ENCODE data around the gene PPM1J. TPM values are rescaled to one million over a fixed set of nuclear protein-coding genes. Genes with fewer than 3 reads are reported as not detected.

The PPM1J gene
- polyA plus RNA-seq, 3 donors, result 0.28 to 0.75 (median 0.69) TPM

DNA sequence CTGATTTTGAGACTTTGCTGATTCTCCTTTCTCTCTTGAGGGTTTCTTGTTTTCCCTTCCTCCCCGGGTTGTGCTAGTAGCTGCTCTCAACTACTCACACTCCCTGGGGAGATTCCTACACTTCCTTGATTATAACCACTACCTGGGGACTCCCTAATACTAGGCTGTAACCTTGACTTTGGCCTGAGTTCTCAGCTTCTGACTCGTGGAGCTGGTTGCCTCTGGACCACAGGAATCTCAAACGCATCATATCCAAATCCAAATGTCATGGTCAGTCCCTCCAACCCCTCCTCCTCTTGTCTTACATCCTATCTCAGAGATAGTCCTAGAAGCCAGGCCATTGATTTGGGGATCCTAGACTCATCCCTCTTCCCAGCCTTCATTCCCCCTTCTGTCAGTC is 28.7 kb downstream of the PPM1J start:
- TF ChIP-seq, protein P1, sequence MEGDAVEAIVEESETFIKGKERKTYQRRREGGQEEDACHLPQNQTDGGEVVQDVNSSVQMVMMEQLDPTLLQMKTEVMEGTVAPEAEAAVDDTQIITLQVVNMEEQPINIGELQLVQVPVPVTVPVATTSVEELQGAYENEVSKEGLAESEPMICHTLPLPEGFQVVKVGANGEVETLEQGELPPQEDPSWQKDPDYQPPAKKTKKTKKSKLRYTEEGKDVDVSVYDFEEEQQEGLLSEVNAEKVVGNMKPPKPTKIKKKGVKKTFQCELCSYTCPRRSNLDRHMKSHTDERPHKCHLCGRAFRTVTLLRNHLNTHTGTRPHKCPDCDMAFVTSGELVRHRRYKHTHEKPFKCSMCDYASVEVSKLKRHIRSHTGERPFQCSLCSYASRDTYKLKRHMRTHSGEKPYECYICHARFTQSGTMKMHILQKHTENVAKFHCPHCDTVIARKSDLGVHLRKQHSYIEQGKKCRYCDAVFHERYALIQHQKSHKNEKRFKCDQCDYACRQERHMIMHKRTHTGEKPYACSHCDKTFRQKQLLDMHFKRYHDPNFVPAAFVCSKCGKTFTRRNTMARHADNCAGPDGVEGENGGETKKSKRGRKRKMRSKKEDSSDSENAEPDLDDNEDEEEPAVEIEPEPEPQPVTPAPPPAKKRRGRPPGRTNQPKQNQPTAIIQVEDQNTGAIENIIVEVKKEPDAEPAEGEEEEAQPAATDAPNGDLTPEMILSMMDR (IDR thresholded peaks at IDR 0.05), result no peak
- peaks cover 0 to 1% (median 0%) of the 10 kb centered on the region in 7 donors for H3K9me3 Mint-ChIP-seq
- Histone ChIP-seq H3K79me2 (ENCODE audit: insufficient read depth, low read length) (no peaks in the 10 kb centered on the region), H3K36me3 (replicated peaks in 1 of 2; ENCODE audit: control insufficient read depth in 1 of 2, insufficient read depth in 2 of 2, low read length in 2 of 2) (peaks cover 0 to 8% of the 10 kb centered on the region in 2 donors), H3K4me2 (replicated peaks; ENCODE audit: extremely low read depth, low read length, poor library complexity, severe bottlenecking) (no peak overlapping the region), H3K27me3 (ENCODE audit: control insufficient read depth in 2 of 2, insufficient read depth in 2 of 2, low read length in 2 of 2) (no peaks in the 10 kb centered on the region), H4K20me1 (ENCODE audit: insufficient read depth, low read length) (peaks cover 6% of the 10 kb centered on the region), H2AFZ (ENCODE audit: insufficient read depth, low read depth, low read length, poor library complexity, severe bottlenecking) (no peak overlapping the region), H3K4me3 (replicated peaks in 1 of 3; ENCODE audit: low read depth in 2 of 3, low read length in 3 of 3) (no peak overlapping the region), H3K9me3 (replicated peaks in 1 of 2; ENCODE audit: control insufficient read depth in 1 of 2, insufficient read depth in 1 of 2, low read length in 2 of 2) (no peaks in the 10 kb centered on the region), H3K4me1 (ENCODE audit: control insufficient read depth in 1 of 2, insufficient read depth in 2 of 2, low read length in 2 of 2) (no peaks in the 10 kb centered on the region), H3K27ac (ENCODE audit: low read depth in 1 of 2, low read length in 2 of 2) (no peak overlapping the region), H3K9ac (ENCODE audit: insufficient read depth, low read length, poor library complexity, severe bottlenecking) (no peak overlapping the region)
- 87% methylated on average over 3 of the region's 3 CpGs for WGBS (ENCODE audit: insufficient coverage)
- H3K4me3 Mint-ChIP-seq, result no peak overlapping the region
- H3K27ac Mint-ChIP-seq, result no peak overlapping the region
- DNase-seq, result no peak
- intact Hi-C loops (cut with micrococcal nuclease), result no loop called here
- peaks cover 0 to 2% (median 0%) of the 10 kb centered on the region in 3 donors for H3K27me3 Mint-ChIP-seq (ENCODE audit: low read depth in 3 of 3)
- peaks cover 0 to 6% of the 10 kb centered on the region in 2 donors for H3K36me3 Mint-ChIP-seq
- no peaks in the 10 kb centered on the region for H3K4me1 Mint-ChIP-seq

DNA sequence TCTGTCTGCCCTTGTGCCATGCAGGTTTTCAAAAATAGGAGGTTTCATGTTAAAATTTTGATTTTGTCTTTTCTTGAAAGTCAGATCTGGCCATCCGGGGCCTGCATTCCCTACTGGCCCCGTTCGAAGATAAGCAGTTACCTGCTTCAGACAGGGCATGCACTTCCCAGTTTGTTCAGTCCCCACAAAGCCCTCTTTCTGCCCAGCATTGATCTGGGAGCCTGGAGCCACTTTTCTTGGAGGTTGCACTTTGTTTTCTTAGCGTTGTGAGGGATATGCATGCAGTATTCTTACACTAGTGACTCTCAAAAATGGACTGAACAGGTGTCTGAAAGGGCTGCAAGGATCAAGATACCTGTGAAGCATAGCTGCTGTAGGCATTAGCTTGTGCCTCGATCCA is 29.2 kb downstream of the PPM1J start:
- Histone ChIP-seq H3K4me2 (replicated peaks; ENCODE audit: extremely low read depth, low read length, poor library complexity, severe bottlenecking) (no peak overlapping the region), H3K9ac (ENCODE audit: insufficient read depth, low read length, poor library complexity, severe bottlenecking) (no peak overlapping the region), H4K20me1 (ENCODE audit: insufficient read depth, low read length) (peaks cover 6% of the 10 kb centered on the region), H3K9me3 (replicated peaks in 1 of 2; ENCODE audit: control insufficient read depth in 1 of 2, insufficient read depth in 1 of 2, low read length in 2 of 2) (no peaks in the 10 kb centered on the region), H3K27ac (ENCODE audit: low read depth in 1 of 2, low read length in 2 of 2) (no peak overlapping the region), H3K4me1 (ENCODE audit: control insufficient read depth in 1 of 2, insufficient read depth in 2 of 2, low read length in 2 of 2) (no peaks in the 10 kb centered on the region), H3K27me3 (ENCODE audit: control insufficient read depth in 2 of 2, insufficient read depth in 2 of 2, low read length in 2 of 2) (no peaks in the 10 kb centered on the region), H3K79me2 (ENCODE audit: insufficient read depth, low read length) (no peaks in the 10 kb centered on the region), H3K4me3 (replicated peaks in 1 of 3; ENCODE audit: low read depth in 2 of 3, low read length in 3 of 3) (no peak overlapping the region), H3K36me3 (replicated peaks in 1 of 2; ENCODE audit: control insufficient read depth in 1 of 2, insufficient read depth in 2 of 2, low read length in 2 of 2) (peaks cover 0 to 8% of the 10 kb centered on the region in 2 donors), H2AFZ (ENCODE audit: insufficient read depth, low read depth, low read length, poor library complexity, severe bottlenecking) (no peak overlapping the region)
- H3K9me3 Mint-ChIP-seq, result peaks cover 0 to 1% (median 0%) of the 10 kb centered on the region in 7 donors
- WGBS (ENCODE audit: insufficient coverage), result 95% methylated on average over 4 of the region's 5 CpGs
- DNase-seq, result no peak
- TF ChIP-seq, protein P1 (IDR thresholded peaks at IDR 0.05), result no peak
- intact Hi-C loops (cut with micrococcal nuclease), result no loop called here
- H3K4me3 Mint-ChIP-seq, result no peak overlapping the region
- H3K4me1 Mint-ChIP-seq, result no peaks in the 10 kb centered on the region
- H3K27me3 Mint-ChIP-seq (ENCODE audit: low read depth in 3 of 3), result peaks cover 0 to 2% (median 0%) of the 10 kb centered on the region in 3 donors
- no peak overlapping the region for H3K27ac Mint-ChIP-seq
- peaks cover 0 to 6% of the 10 kb centered on the region in 2 donors for H3K36me3 Mint-ChIP-seq
